Activated T-cell treated with anti-CD3 and anti-CD28 coated beads for 48 hours (primary cell): ENCODE measurements around the gene TEDC2.

ENCODE experiments used
- DNase-seq: peaks from one replicate; pipeline ENCODE4 v3.0.0-alpha.2; 2020; ENCODE audit warnings: low read depth

The TEDC2 gene

DNA sequence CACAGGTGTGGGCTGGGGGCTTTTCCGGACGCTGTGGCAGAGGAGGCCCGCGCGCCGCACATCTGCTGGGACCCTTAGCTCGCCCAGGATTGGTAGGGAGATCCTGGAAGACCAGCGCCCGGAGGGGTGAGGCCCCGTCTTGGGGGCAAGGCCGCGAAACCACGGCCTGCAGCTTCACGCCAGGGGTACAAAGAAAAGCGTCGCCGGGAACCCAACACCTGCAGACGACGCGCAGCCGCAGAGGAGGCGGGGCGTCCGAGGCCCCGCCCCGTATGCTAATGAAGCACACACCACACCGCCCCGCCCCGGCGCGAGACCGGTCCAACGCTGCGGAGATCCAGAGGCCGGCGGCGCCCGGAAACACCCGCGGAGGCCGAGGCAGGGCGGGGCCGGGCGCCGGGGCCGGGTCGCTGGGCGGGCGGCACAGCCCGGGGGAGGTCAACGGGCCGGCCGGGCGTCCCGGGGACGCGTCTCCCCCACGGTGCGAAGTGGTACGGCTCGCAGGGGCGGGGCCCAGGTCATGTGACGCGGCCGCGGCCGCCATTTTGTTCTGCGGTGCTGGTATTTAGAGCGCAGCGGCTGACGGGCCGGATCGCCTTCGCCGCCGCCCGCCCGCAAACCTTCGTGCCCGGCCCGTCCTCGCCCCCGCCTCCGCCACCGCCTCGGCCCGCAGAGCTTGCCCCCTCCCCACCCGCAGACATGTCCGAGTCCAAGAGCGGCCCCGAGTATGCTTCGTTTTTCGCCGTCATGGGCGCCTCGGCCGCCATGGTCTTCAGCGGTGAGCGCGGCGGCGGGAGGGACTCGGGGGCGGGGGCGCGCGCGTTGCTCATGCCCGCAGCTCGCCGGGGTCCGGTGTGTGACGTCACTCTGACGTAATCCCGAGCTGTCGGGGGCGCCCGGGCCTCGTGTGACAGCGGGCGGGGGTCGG is 53.8 kb downstream of the TEDC2 start, which contains the start of gene ATP6V0C:
Gene ATP6V0C, plus strand, starts transcription at position 548 of the 928 bp plus-strand sequence. Its CDS starts 152 bp downstream, at position 700.
- peak; percentile 87 for DNase-seq
